Activated CD4-positive, CD25-positive, alpha-beta regulatory T cell treated with anti-CD3 and anti-CD28 coated beads, Interleukin-2, amount 50 U/mL, for 72 hours (primary cell): ENCODE results near the gene WSB1.

Experiments used
- DNase-seq: peaks from one replicate; pipeline ENCODE4 v3.0.0; 2021

Gene WSB1

DNA sequence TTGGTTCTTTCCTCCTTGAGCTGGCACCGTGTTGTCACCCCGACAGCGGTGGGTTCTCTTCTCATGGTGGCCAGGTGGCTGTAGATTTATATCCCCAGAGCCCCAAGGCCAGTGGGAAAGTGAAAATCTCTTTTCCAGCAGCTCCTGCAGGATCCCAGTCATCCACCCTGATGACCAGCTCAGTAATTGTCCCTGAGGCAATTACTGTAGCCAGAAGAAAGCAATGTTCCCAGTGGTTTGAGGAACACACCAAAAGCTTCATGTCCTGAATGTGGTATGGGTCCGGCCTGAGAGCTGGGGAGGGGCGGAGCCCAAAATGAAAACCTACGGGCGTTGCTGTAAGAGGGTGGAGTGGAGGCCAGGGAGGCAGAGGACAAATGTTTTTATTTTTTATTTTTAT lies 69.0 kb downstream of the WSB1 start:
- no peak for DNase-seq

- no peak for DNase-seq
Observed at GRCh38 chr17:27363326-27363725, 69.4 kb downstream of the WSB1 start.
